ENCODE data around the gene TSSK6.

TSSK6 gene

DNA sequence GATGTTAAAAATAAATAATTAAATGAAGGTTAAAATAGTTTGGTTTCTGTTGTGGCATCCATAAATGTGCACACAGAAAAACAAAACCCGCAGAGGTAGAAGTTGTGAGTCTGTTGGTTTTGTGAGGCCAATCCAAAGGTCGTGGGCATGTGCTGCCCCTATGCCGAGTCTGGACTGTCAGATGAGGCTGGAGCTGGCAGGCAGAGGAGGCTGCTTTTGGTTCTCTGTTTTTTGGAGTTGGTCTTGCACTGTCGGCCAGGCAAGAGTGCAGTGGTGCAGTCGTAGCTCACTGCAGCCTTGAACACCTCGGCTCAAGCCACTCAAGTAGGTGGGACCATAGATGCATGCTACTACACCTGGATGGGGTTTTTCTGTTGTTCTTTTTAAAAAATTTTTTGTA lies 43.7 kb downstream of the TSSK6 start:
- Histone ChIP-seq H3K27ac (ENCODE audit: low read depth, low read length) (no peak overlapping the region), H3K9me2 (replicated peaks; ENCODE audit: insufficient read depth, low read length) (no peaks in the 10 kb centered on the region), H2AFZ (ENCODE audit: low read depth, low read length, severe bottlenecking) (no peak overlapping the region), H3F3A (ENCODE audit: insufficient read depth) (no peaks in the 10 kb centered on the region), H3K9me3 (ENCODE audit: insufficient read depth, low read length) (peaks cover 14% of the 10 kb centered on the region; the same call in 1 of the 2 replicates), H3K9ac (ENCODE audit: low read length) (no peak overlapping the region), H3K4me3 (ENCODE audit: insufficient read depth, low read length, poor library complexity, severe bottlenecking) (no peak overlapping the region), H3K4me2 (ENCODE audit: low read depth, low read length, poor library complexity, severe bottlenecking) (no peak overlapping the region), H3K36me3 (ENCODE audit: low read length) (peaks cover 21% of the 10 kb centered on the region), H3K27me3 (ENCODE audit: low read length) (no peaks in the 10 kb centered on the region), H4K20me1 (ENCODE audit: low read depth, low read length) (no peaks in the 10 kb centered on the region; the same call in 1 of the 2 replicates), H3K79me2 (ENCODE audit: insufficient read depth, low read length) (peaks cover 80% of the 10 kb centered on the region)
- TF ChIP-seq, protein P1, sequence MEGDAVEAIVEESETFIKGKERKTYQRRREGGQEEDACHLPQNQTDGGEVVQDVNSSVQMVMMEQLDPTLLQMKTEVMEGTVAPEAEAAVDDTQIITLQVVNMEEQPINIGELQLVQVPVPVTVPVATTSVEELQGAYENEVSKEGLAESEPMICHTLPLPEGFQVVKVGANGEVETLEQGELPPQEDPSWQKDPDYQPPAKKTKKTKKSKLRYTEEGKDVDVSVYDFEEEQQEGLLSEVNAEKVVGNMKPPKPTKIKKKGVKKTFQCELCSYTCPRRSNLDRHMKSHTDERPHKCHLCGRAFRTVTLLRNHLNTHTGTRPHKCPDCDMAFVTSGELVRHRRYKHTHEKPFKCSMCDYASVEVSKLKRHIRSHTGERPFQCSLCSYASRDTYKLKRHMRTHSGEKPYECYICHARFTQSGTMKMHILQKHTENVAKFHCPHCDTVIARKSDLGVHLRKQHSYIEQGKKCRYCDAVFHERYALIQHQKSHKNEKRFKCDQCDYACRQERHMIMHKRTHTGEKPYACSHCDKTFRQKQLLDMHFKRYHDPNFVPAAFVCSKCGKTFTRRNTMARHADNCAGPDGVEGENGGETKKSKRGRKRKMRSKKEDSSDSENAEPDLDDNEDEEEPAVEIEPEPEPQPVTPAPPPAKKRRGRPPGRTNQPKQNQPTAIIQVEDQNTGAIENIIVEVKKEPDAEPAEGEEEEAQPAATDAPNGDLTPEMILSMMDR (IDR thresholded peaks at IDR 0.05; ENCODE audit: insufficient read depth, low read length, poor library complexity, severe bottlenecking) = no peak
- no peak for TF ChIP-seq EZH2phosphoT487 (conservative IDR thresholded peaks at IDR 0.05; ENCODE audit: low read length)

DNA sequence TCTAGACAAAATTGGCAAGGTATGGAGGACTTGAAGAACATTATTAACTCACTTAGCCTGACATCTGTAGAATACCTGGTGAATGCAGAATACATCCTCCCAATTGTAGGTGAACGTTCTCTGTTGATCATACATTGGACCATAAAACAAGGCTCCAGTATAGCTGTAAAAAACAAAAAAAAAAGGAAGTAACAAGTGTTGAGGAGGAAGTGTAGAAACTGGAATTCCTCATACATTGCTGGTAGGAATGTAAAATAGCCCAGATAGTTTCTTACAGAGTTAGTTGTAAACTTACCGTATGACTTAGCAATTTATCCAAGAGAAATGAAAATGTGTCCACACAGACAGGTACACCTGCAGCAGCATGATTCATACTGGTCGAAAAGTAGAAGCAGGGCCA lies 44.8 kb downstream of the TSSK6 start:
- H3K4me3 ChIP-seq (ENCODE audit: insufficient read depth, low read length, poor library complexity, severe bottlenecking) = no peak overlapping the region
- H3K36me3 ChIP-seq (ENCODE audit: low read length) = peaks cover 32% of the 10 kb centered on the region
- H3K27me3 ChIP-seq (ENCODE audit: low read length) = no peaks in the 10 kb centered on the region
- H3K27ac ChIP-seq (ENCODE audit: low read depth, low read length) = no peak overlapping the region
- no peaks in the 10 kb centered on the region; the same call in 1 of the 2 replicates for H4K20me1 ChIP-seq (ENCODE audit: low read depth, low read length)
- H3K79me2 ChIP-seq (ENCODE audit: insufficient read depth, low read length) = peaks cover 80% of the 10 kb centered on the region
- no peaks in the 10 kb centered on the region for H3K9me2 ChIP-seq (replicated peaks; ENCODE audit: insufficient read depth, low read length)
- H3K9me3 ChIP-seq (ENCODE audit: insufficient read depth, low read length) = peaks cover 21% of the 10 kb centered on the region; the same call in 1 of the 2 replicates
- no peak for TF ChIP-seq EZH2phosphoT487 (conservative IDR thresholded peaks at IDR 0.05; ENCODE audit: low read length)
- TF ChIP-seq, protein P1 (IDR thresholded peaks at IDR 0.05; ENCODE audit: insufficient read depth, low read length, poor library complexity, severe bottlenecking) = no peak
- no peak overlapping the region for H2AFZ ChIP-seq (ENCODE audit: low read depth, low read length, severe bottlenecking)
- no peak overlapping the region for H3K4me2 ChIP-seq (ENCODE audit: low read depth, low read length, poor library complexity, severe bottlenecking)
- no peak overlapping the region for H3K9ac ChIP-seq (ENCODE audit: low read length)
- H3F3A ChIP-seq (ENCODE audit: insufficient read depth) = no peaks in the 10 kb centered on the region

DNA sequence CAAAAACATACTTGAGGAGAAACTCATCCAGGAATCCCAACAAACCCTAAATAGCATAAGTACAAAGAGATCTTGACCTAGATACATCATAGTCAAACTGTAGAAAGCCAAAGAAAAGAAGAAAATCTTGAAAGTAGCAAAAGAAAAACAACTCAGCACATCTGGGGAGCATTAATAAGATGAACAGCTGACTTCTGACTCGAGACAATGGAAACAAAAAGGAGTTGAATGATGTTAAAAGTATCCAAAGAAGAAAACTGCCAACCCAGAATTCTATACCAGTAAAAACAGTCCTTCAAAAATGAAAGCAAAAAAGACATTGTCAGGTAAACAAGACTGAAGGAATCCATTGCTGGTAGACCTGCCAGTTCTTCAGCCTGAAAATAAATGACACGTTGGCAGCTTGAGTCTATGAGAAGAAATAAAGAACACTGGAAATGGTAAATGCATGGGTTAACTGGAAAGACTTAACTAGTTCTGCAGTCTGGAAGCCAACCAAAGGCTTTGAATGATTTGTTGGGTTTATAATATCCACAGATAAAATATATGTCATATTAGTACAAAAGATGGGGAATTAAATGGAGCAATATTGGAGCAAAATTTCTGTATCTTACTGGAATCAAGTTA lies 46.8 kb downstream of the TSSK6 start:
- Histone ChIP-seq H3K36me3 (ENCODE audit: low read length) (peaks cover 42% of the 10 kb centered on the region), H3K79me2 (ENCODE audit: insufficient read depth, low read length) (peaks cover 80% of the 10 kb centered on the region), H3K4me2 (ENCODE audit: low read depth, low read length, poor library complexity, severe bottlenecking) (no peak overlapping the region)

More for the DNA sequence above, 46.8 kb downstream of the TSSK6 start:
- Histone ChIP-seq H3K9me2 (replicated peaks; ENCODE audit: insufficient read depth, low read length) (no peaks in the 10 kb centered on the region), H3K9ac (ENCODE audit: low read length) (no peak overlapping the region), H3K4me3 (ENCODE audit: insufficient read depth, low read length, poor library complexity, severe bottlenecking) (no peak overlapping the region), H3F3A (ENCODE audit: insufficient read depth) (no peaks in the 10 kb centered on the region), H2AFZ (ENCODE audit: low read depth, low read length, severe bottlenecking) (no peak overlapping the region), H4K20me1 (ENCODE audit: low read depth, low read length) (no peaks in the 10 kb centered on the region), H3K9me3 (ENCODE audit: insufficient read depth, low read length) (peaks cover 21% of the 10 kb centered on the region; the same call in 1 of the 2 replicates), H3K27ac (ENCODE audit: low read depth, low read length) (no peak overlapping the region), H3K27me3 (ENCODE audit: low read length) (no peaks in the 10 kb centered on the region)
- no peak for TF ChIP-seq EZH2phosphoT487 (conservative IDR thresholded peaks at IDR 0.05; ENCODE audit: low read length)
- TF ChIP-seq, protein P1 (IDR thresholded peaks at IDR 0.05; ENCODE audit: insufficient read depth, low read length, poor library complexity, severe bottlenecking) = no peak

Data from SU-DHL-6 (cell line).